Peyer's patch (tissue), 4 donors: ENCODE measurements around the gene OVCH2.

Source experiments
- CTCF ChIP-seq, 6 experiments: fragments of 450-650 bp in 4 of 6; fragments of 200-600 bp in 2 of 6; sonication (generic) in 1 of 6; IDR thresholded peaks; one replicate each; pipeline ENCODE4 v1.5.1; 2017 to 2019; ENCODE audit warnings: antibody characterized with exemption in 6 of 6, mild to moderate bottlenecking in 3 of 6, moderate library complexity in 1 of 6
- POLR2A ChIP-seq, 2 donors: fragments of 450-650 bp; IDR thresholded peaks; one replicate each; pipeline ENCODE4 v1.5.1; 2017; ENCODE audit warnings: antibody characterized with exemption in 2 of 2, mild to moderate bottlenecking in 2 of 2, moderate library complexity in 2 of 2

- no peak for TF ChIP-seq POLR2A (IDR thresholded peaks at IDR 0.05)
- no peak for TF ChIP-seq CTCF (IDR thresholded peaks at IDR 0.05)
Measured at GRCh38 chr11:7648264-7648663, 58.0 kb downstream of the OVCH2 start.
